CD1c-positive myeloid dendritic cell (primary cell): Measurements from ENCODE around the gene BHLHE23.

Experiments
- DNase-seq: peaks from one replicate; pipeline ENCODE4 v3.0.0-alpha.2; 2016; ENCODE audit errors: extremely low spot score

Gene BHLHE23

GRCh38 chr20:63025534-63026331, 19.0 kb upstream of the BHLHE23 start:
- DNase-seq, result peak; percentile 83

- DNase-seq, result no peak
These were observed 18.0 kb upstream of the BHLHE23 start for GRCh38 chr20:63024573-63025392.

GRCh38 chr20:63023936-63024571, 17.3 kb upstream of the BHLHE23 start:
- no peak for DNase-seq

- no peak for DNase-seq
These were observed 16.5 kb upstream of the BHLHE23 start for GRCh38 chr20:63023071-63023935.

GRCh38 chr20:63022501-63022900, 15.7 kb upstream of the BHLHE23 start:
- no peak for DNase-seq

GRCh38 chr20:63021356-63022321, 14.9 kb upstream of the BHLHE23 start:
- DNase-seq, result no peak

- DNase-seq, result no peak
These were observed 13.9 kb upstream of the BHLHE23 start for GRCh38 chr20:63020681-63021080.

- no peak for DNase-seq
These were observed 11.2 kb upstream of the BHLHE23 start for GRCh38 chr20:63017826-63018411.

GRCh38 chr20:63017076-63017825, 10.5 kb upstream of the BHLHE23 start:
- DNase-seq, result no peak

- no peak for DNase-seq
These were observed 9.8 kb upstream of the BHLHE23 start for GRCh38 chr20:63016514-63017075.

GRCh38 chr20:63015662-63016361, 9.0 kb upstream of the BHLHE23 start:
- no peak for DNase-seq

- DNase-seq, result no peak
These were observed 8.4 kb upstream of the BHLHE23 start for GRCh38 chr20:63015147-63015661.

GRCh38 chr20:63014710-63015109, 7.9 kb upstream of the BHLHE23 start:
- DNase-seq, result no peak

GRCh38 chr20:63014287-63014686, 7.5 kb upstream of the BHLHE23 start:
- DNase-seq, result no peak

- no peak for DNase-seq
These were observed 6.4 kb upstream of the BHLHE23 start for GRCh38 chr20:63013207-63013606.

- no peak for DNase-seq
These were observed 5.0 kb upstream of the BHLHE23 start for GRCh38 chr20:63011798-63012197.

GRCh38 chr20:63009988-63010769, 3.4 kb upstream of the BHLHE23 start:
- peak; percentile 75 for DNase-seq
